Small intestine (tissue), 7 donors: ENCODE results near the gene SHANK3. TPM values are rescaled to one million over a fixed set of nuclear protein-coding genes. Genes with fewer than 3 reads are reported as not detected.

ENCODE experiments used
- DNase-seq, 2 donors: peaks; one replicate each; pipeline versions ENCODE4 v3.0.0 to v3.0.0-alpha.2; 2013
- FAIRE-seq: peaks from 2 replicates; lab custom pipeline; 2012; peaks lifted over from hg19 to GRCh38; lab: Jason Lieb, UNC
- H3K27ac ChIP-seq, 3 donors: one replicate each; pipeline ENCODE4 v1.5.1; 2013; ENCODE audit warnings: low read length in 2 of 3, mild to moderate bottlenecking in 2 of 3, control low read depth in 1 of 3, inconsistent platforms in 1 of 3, low read depth in 1 of 3, moderate library complexity in 1 of 3
- H3K27me3 ChIP-seq, 3 donors: one replicate each; pipeline ENCODE4 v1.6.1; 2013; ENCODE audit warnings: low read length in 3 of 3, inconsistent platforms in 1 of 3; ENCODE audit not compliant: control insufficient read depth in 3 of 3, insufficient read depth in 3 of 3
- H3K36me3 ChIP-seq, 3 donors: one replicate each; pipeline ENCODE4 v1.6.1; 2013; ENCODE audit warnings: low read length in 3 of 3, inconsistent platforms in 1 of 3, low read depth in 1 of 3, mild to moderate bottlenecking in 1 of 3, moderate library complexity in 1 of 3; ENCODE audit not compliant: control insufficient read depth in 3 of 3, insufficient read depth in 2 of 3
- H3K4me1 ChIP-seq, 3 donors: one replicate each; pipeline ENCODE4 v1.6.1; 2013; ENCODE audit warnings: low read length in 2 of 3, inconsistent platforms in 1 of 3, low read depth in 1 of 3, mild to moderate bottlenecking in 1 of 3, moderate library complexity in 1 of 3; ENCODE audit not compliant: control insufficient read depth in 3 of 3, insufficient read depth in 2 of 3
- H3K4me3 ChIP-seq, 3 donors: one replicate each; pipeline ENCODE4 v1.5.1; 2013; ENCODE audit warnings: low read length in 3 of 3, control low read depth in 1 of 3, inconsistent platforms in 1 of 3, low read depth in 1 of 3, mild to moderate bottlenecking in 1 of 3, moderate library complexity in 1 of 3
- H3K9me3 ChIP-seq, 2 donors: one replicate each; pipeline ENCODE4 v1.6.1; 2013; ENCODE audit warnings: low read depth in 1 of 2, low read length in 1 of 2; ENCODE audit not compliant: control insufficient read depth in 2 of 2, insufficient read depth in 1 of 2
- WGBS, 3 donors: extraction: QIAGEN DNeasy Blood & Tissue Kit; methylation state at CpG; one replicate each; pipeline ENCODE4 v1.1.7; 2013; 5-methylcytosine and 5-hydroxymethylcytosine counted together
- polyA plus RNA-seq, 4 donors: library from polyadenylated mRNA; stranded (reverse) in 3 of 4; unstranded in 1 of 4; fragments of 200-250 nt in 3 of 4; fragments of 120-200 nt in 1 of 4; gene quantifications; one replicate each; pipeline versions ENCODE4 v1.2.1 to v1.2.3, GENCODE V29; 2013
- donor health status: healthy with polysubstance abuse.
- donor health status: control.
- donor health status: control.
- donor health status: Bipolar disorder and iron deficiency.
- donor health status: healthy.

SHANK3 gene
- polyA plus RNA-seq, 4 donors, result 0.27 to 19.6 (median 5.2) TPM

- FAIRE-seq (no peak), DNase-seq (no peak)
- no peaks in the 10 kb centered on the region for H3K27me3 ChIP-seq
- H3K27ac ChIP-seq, result peak overlapping the region in 1 of 3 donors; percentile 62
- H3K36me3 ChIP-seq, result peaks cover 0 to 64% (median 0%) of the 10 kb centered on the region in 3 donors
- no peaks in the 10 kb centered on the region for H3K9me3 ChIP-seq
- no peak overlapping the region for H3K4me3 ChIP-seq
- 79 to 84% (median 80%) methylated on average over 11 of the region's 11 CpGs for WGBS, 3 donors
- H3K4me1 ChIP-seq, result peaks cover 0 to 33% (median 0%) of the 10 kb centered on the region in 3 donors
Observed at GRCh38 chr22:50701428-50702154, 29.0 kb downstream of the SHANK3 start.

- Histone ChIP-seq H3K27ac (no peak overlapping the region), H3K4me3 (no peak overlapping the region), H3K27me3 (no peaks in the 10 kb centered on the region), H3K4me1 (peaks cover 0 to 33% (median 0%) of the 10 kb centered on the region in 3 donors), H3K9me3 (no peaks in the 10 kb centered on the region), H3K36me3 (peaks cover 0 to 68% (median 0%) of the 10 kb centered on the region in 3 donors)
- FAIRE-seq (no peak), DNase-seq (no peak)
- WGBS, 3 donors, result 57 to 63% (median 62%) methylated on average over 7 of the region's 7 CpGs
Observed at GRCh38 chr22:50702261-50702671, 29.6 kb downstream of the SHANK3 start.

- peaks cover 0 to 73% (median 0%) of the 10 kb centered on the region in 3 donors for H3K36me3 ChIP-seq
- H3K27me3 ChIP-seq, result no peaks in the 10 kb centered on the region
- H3K4me1 ChIP-seq, result peaks cover 0 to 33% (median 0%) of the 10 kb centered on the region in 3 donors
- no peak overlapping the region for H3K27ac ChIP-seq
- FAIRE-seq (no peak), DNase-seq (no peak)
- H3K9me3 ChIP-seq, result no peaks in the 10 kb centered on the region
- no peak overlapping the region for H3K4me3 ChIP-seq
- WGBS, 3 donors, result 82 to 84% (median 83%) methylated on average over 20 of the region's 20 CpGs
Observed at GRCh38 chr22:50702821-50703725, 30.4 kb downstream of the SHANK3 start.

GRCh38 chr22:50703726-50704509, 31.3 kb downstream of the SHANK3 start:
- no peak for DNase-seq
- Histone ChIP-seq H3K4me3 (no peak overlapping the region), H3K4me1 (peaks cover 0 to 28% (median 0%) of the 10 kb centered on the region in 3 donors), H3K36me3 (peaks cover 0 to 74% (median 0%) of the 10 kb centered on the region in 3 donors), H3K27ac (no peak overlapping the region), H3K9me3 (no peaks in the 10 kb centered on the region), H3K27me3 (no peaks in the 10 kb centered on the region)
- 86 to 91% (median 88%) methylated on average over 36 of the region's 36 CpGs for WGBS, 3 donors
- no peak for FAIRE-seq

- Histone ChIP-seq H3K9me3 (no peaks in the 10 kb centered on the region), H3K4me3 (no peak overlapping the region), H3K27ac (no peak overlapping the region), H3K36me3 (peaks cover 0 to 74% (median 0%) of the 10 kb centered on the region in 3 donors), H3K4me1 (peaks cover 0 to 20% (median 0%) of the 10 kb centered on the region in 3 donors), H3K27me3 (no peaks in the 10 kb centered on the region)
- FAIRE-seq (no peak), DNase-seq (no peak)
- WGBS, 3 donors, result 86 to 93% (median 90%) methylated on average over 35 to 37 of the region's 37 CpGs
Observed at GRCh38 chr22:50704510-50705218, 32.0 kb downstream of the SHANK3 start.

- no peaks in the 10 kb centered on the region for H3K9me3 ChIP-seq
- WGBS, 3 donors, result 41 to 79% (median 77%) methylated on average over 14 to 23 of the region's 23 CpGs
- no peak for FAIRE-seq
- H3K27ac ChIP-seq, result no peak overlapping the region
- peak in 1 of 2 donors; percentile 79 for DNase-seq
- no peak overlapping the region for H3K4me3 ChIP-seq
- H3K36me3 ChIP-seq, result peaks cover 0 to 76% (median 0%) of the 10 kb centered on the region in 3 donors
- H3K27me3 ChIP-seq, result no peaks in the 10 kb centered on the region
- H3K4me1 ChIP-seq, result peaks cover 0 to 14% (median 0%) of the 10 kb centered on the region in 3 donors
Observed at GRCh38 chr22:50705219-50705691, 32.6 kb downstream of the SHANK3 start.

- no peak overlapping the region for H3K27ac ChIP-seq
- H3K27me3 ChIP-seq, result no peaks in the 10 kb centered on the region
- H3K4me1 ChIP-seq, result peaks cover 0 to 8% (median 0%) of the 10 kb centered on the region in 3 donors
- DNase-seq (no peak), FAIRE-seq (no peak)
- WGBS, 3 donors, result 92 to 97% (median 92%) methylated on average over 22 to 27 of the region's 27 CpGs
- no peaks in the 10 kb centered on the region for H3K9me3 ChIP-seq
- no peak overlapping the region for H3K4me3 ChIP-seq
- peaks cover 0 to 80% (median 0%) of the 10 kb centered on the region in 3 donors for H3K36me3 ChIP-seq
Observed at GRCh38 chr22:50705851-50706351, 33.3 kb downstream of the SHANK3 start.
